Type B pancreatic cell (in vitro differentiated cells): ENCODE measurements around the gene TOM1. TPM values are rescaled to one million over a fixed set of nuclear protein-coding genes. Genes with fewer than 3 reads are reported as not detected.

Experiments used
- DNase-seq: peaks from one replicate; pipeline ENCODE4 v3.0.0; 2021; ENCODE audit warnings: mixed read lengths; ENCODE audit not compliant: unreplicated experiment; ENCODE audit errors: extremely low spot score
- H3K27ac Mint-ChIP-seq: 2 replicates; pipeline ENCODE4 v1.8.0; 2021; ENCODE audit warnings: mild to moderate bottlenecking, mixed read lengths
- H3K27me3 Mint-ChIP-seq: 2 replicates; pipeline ENCODE4 v1.8.0; 2021; ENCODE audit warnings: mixed read lengths
- H3K36me3 Mint-ChIP-seq: 2 replicates; pipeline ENCODE4 v1.8.0; 2021; ENCODE audit warnings: mixed read lengths
- H3K4me1 Mint-ChIP-seq: one replicate; pipeline ENCODE4 v1.8.0; 2021; ENCODE audit warnings: mixed read lengths; ENCODE audit not compliant: unreplicated experiment
- H3K4me3 Mint-ChIP-seq: 2 replicates; pipeline ENCODE4 v1.8.0; 2021; ENCODE audit warnings: mild to moderate bottlenecking, mixed read lengths
- H3K9me3 Mint-ChIP-seq: 2 replicates; pipeline ENCODE4 v1.8.0; 2021; ENCODE audit warnings: mixed read lengths
- CTCF ChIP-seq: fragments of 200-600 bp; sonication (generic); conservative IDR thresholded peaks from 2 replicates; pipeline ENCODE4 v1.5.0; 2021; ENCODE audit warnings: antibody characterized with exemption, mild to moderate bottlenecking
- total RNA-seq: library from RNA; stranded (reverse); gene quantifications from 2 replicates; pipeline ENCODE4 v1.2.1, GENCODE V29; 2021; ENCODE audit warnings: low replicate concordance

TOM1 gene
- total RNA-seq, 1 donor from 2014 or later, result 37.6 TPM

GRCh38 chr22:35258191-35258988, 41.3 kb upstream of the TOM1 start:
- Mint-ChIP-seq H3K9me3 (no peaks in the 10 kb centered on the region), H3K4me3 (peak overlapping the region; percentile 97), H3K36me3 (peaks cover 17% of the 10 kb centered on the region), H3K27ac (peak overlapping the region; percentile 94), H3K27me3 (no peaks in the 10 kb centered on the region), H3K4me1 (peaks cover 23% of the 10 kb centered on the region)
- no peak for TF ChIP-seq CTCF
- DNase-seq, result no peak

GRCh38 chr22:35264986-35265385, 34.7 kb upstream of the TOM1 start:
- no peak overlapping the region for H3K4me3 Mint-ChIP-seq
- H3K27ac Mint-ChIP-seq, result no peak overlapping the region
- H3K36me3 Mint-ChIP-seq, result peaks cover 43% of the 10 kb centered on the region
- no peak for DNase-seq
- TF ChIP-seq CTCF, result no peak
- no peaks in the 10 kb centered on the region for H3K4me1 Mint-ChIP-seq
- no peaks in the 10 kb centered on the region for H3K9me3 Mint-ChIP-seq
- no peaks in the 10 kb centered on the region for H3K27me3 Mint-ChIP-seq

- Mint-ChIP-seq H3K27ac (no peak overlapping the region), H3K4me1 (no peaks in the 10 kb centered on the region), H3K36me3 (peaks cover 44% of the 10 kb centered on the region), H3K27me3 (no peaks in the 10 kb centered on the region), H3K4me3 (no peak overlapping the region), H3K9me3 (no peaks in the 10 kb centered on the region)
- no peak for TF ChIP-seq CTCF
- DNase-seq, result no peak
Observed at GRCh38 chr22:35266277-35266676, 33.4 kb upstream of the TOM1 start.

GRCh38 chr22:35269630-35270029, 30.1 kb upstream of the TOM1 start:
- no peak overlapping the region for H3K4me3 Mint-ChIP-seq
- peaks cover 38% of the 10 kb centered on the region for H3K36me3 Mint-ChIP-seq
- no peaks in the 10 kb centered on the region for H3K4me1 Mint-ChIP-seq
- DNase-seq, result no peak
- H3K27ac Mint-ChIP-seq, result no peak overlapping the region
- H3K27me3 Mint-ChIP-seq, result no peaks in the 10 kb centered on the region
- H3K9me3 Mint-ChIP-seq, result no peaks in the 10 kb centered on the region
- no peak for TF ChIP-seq CTCF

GRCh38 chr22:35274154-35274871, 25.4 kb upstream of the TOM1 start:
- H3K27me3 Mint-ChIP-seq, result no peaks in the 10 kb centered on the region

More at GRCh38 chr22:35274154-35274871, 25.4 kb upstream of the TOM1 start:
- no peak overlapping the region for H3K27ac Mint-ChIP-seq
- no peak for DNase-seq
- H3K4me3 Mint-ChIP-seq, result no peak overlapping the region
- peaks cover 31% of the 10 kb centered on the region for H3K36me3 Mint-ChIP-seq
- no peaks in the 10 kb centered on the region for H3K9me3 Mint-ChIP-seq
- H3K4me1 Mint-ChIP-seq, result no peaks in the 10 kb centered on the region
- no peak for TF ChIP-seq CTCF
